HEK293 (cell line): ENCODE results near the gene SYNCRIP.

Experiments
- CTCF ChIA-PET: fragments of 350-600 bp; formaldehyde crosslinking; extraction: SDS; loops from one replicate; lab custom pipeline; 2021; ENCODE audit warnings: antibody characterized with exemption; lab: Yijun Ruan, JAX
- POLR2A ChIA-PET: fragments of 300-600 bp; formaldehyde crosslinking; extraction: SDS; loops from one replicate; lab custom pipeline; 2020; ENCODE audit warnings: antibody characterized with exemption, inconsistent platforms; lab: Yijun Ruan, JAX
- H3K27ac ChIP-seq: fragments of 200-500 bp; sonication (Bioruptor generic); 2 replicates; pipeline ENCODE4 v1.5.1; 2014; ENCODE audit warnings: low read depth, low read length, control low read depth, inconsistent platforms; ENCODE audit errors: extremely low read depth
- H3K36me3 ChIP-seq, 2 experiments: fragments of 200-500 bp in 1 of 2; sonication (Bioruptor generic) in 1 of 2; 1 replicate in 1 of 2; 2 replicates in 1 of 2; pipeline ENCODE4 v1.5.1; 2014 to 2017; ENCODE audit warnings: inconsistent platforms in 2 of 2, low read length in 2 of 2; ENCODE audit not compliant: control insufficient read depth in 2 of 2, insufficient read depth in 1 of 2
- H3K4me1 ChIP-seq: fragments of 200-500 bp; sonication (Bioruptor generic); 2 replicates; pipeline ENCODE4 v1.5.1; 2014; ENCODE audit warnings: mild to moderate bottlenecking, low read length, inconsistent platforms; ENCODE audit not compliant: control insufficient read depth, insufficient read depth
- H3K4me3 ChIP-seq: 2 replicates; pipeline ENCODE4 v1.5.1; 2011; ENCODE audit warnings: low read depth, mild to moderate bottlenecking, control low read depth, low read length, moderate library complexity
- H3K9me3 ChIP-seq: fragments of 200-500 bp; sonication (Bioruptor generic); 2 replicates; pipeline ENCODE4 v1.5.1; 2014; ENCODE audit warnings: low read depth, low read length, inconsistent platforms; ENCODE audit not compliant: control insufficient read depth, insufficient read depth
- GFI1B ChIP-seq: fragments of 450-650 bp; formaldehyde crosslinking; IDR thresholded peaks from 2 replicates; pipeline ENCODE4 v1.5.1; 2016; ENCODE audit warnings: missing biosample characterization, missing genetic modification characterization
- GLI4 ChIP-seq: fragments of 450-650 bp; formaldehyde crosslinking; IDR thresholded peaks from 2 replicates; pipeline ENCODE4 v1.5.1; 2016; ENCODE audit warnings: missing biosample characterization, missing genetic modification characterization
- IKZF3 ChIP-seq: fragments of 450-650 bp; IDR thresholded peaks from 2 replicates; pipeline ENCODE4 v1.5.0; 2018; ENCODE audit warnings: missing biosample characterization, mild to moderate bottlenecking, missing genetic modification characterization, moderate library complexity
- KLF1 ChIP-seq: fragments of 450-650 bp; formaldehyde crosslinking; IDR thresholded peaks from 2 replicates; pipeline ENCODE4 v1.5.1; 2016; ENCODE audit warnings: missing biosample characterization, missing genetic modification characterization
- KLF17 ChIP-seq: fragments of 450-650 bp; formaldehyde crosslinking; IDR thresholded peaks from 2 replicates; pipeline ENCODE4 v1.5.1; 2016; ENCODE audit warnings: missing biosample characterization, missing genetic modification characterization
- MYNN ChIP-seq: fragments of 450-650 bp; formaldehyde crosslinking; IDR thresholded peaks from 2 replicates; pipeline ENCODE4 v1.5.1; 2016; ENCODE audit warnings: missing biosample characterization, missing genetic modification characterization, borderline replicate concordance
- MZF1 ChIP-seq: fragments of 450-650 bp; formaldehyde crosslinking; IDR thresholded peaks from 2 replicates; pipeline ENCODE4 v1.5.1; 2017; ENCODE audit warnings: missing biosample characterization, missing genetic modification characterization, borderline replicate concordance
- PRDM1 ChIP-seq: fragments of 450-650 bp; formaldehyde crosslinking; IDR thresholded peaks from 2 replicates; pipeline ENCODE4; 2016; ENCODE audit warnings: missing biosample characterization, missing genetic modification characterization
- SETDB1 ChIP-seq: IDR thresholded peaks from one replicate; pipeline ENCODE4 v1.6.1; 2017; ENCODE audit warnings: mild to moderate bottlenecking, low read length, moderate library complexity, mixed read lengths; ENCODE audit not compliant: insufficient read length
- SP7 ChIP-seq: fragments of 450-650 bp; formaldehyde crosslinking; IDR thresholded peaks from 2 replicates; pipeline ENCODE4 v1.5.1; 2016; ENCODE audit warnings: missing biosample characterization, missing genetic modification characterization
- ZBTB10 ChIP-seq: fragments of 450-650 bp; formaldehyde crosslinking; IDR thresholded peaks from 2 replicates; pipeline ENCODE4 v1.5.1; 2016; ENCODE audit warnings: missing biosample characterization, missing genetic modification characterization
- ZBTB17 ChIP-seq: fragments of 450-650 bp; formaldehyde crosslinking; IDR thresholded peaks from 2 replicates; pipeline ENCODE4 v1.5.1; 2016; ENCODE audit warnings: missing biosample characterization, missing genetic modification characterization
- ZBTB21 ChIP-seq: fragments of 450-650 bp; formaldehyde crosslinking; IDR thresholded peaks from 2 replicates; pipeline ENCODE4 v1.5.1; 2017; ENCODE audit warnings: missing biosample characterization, missing genetic modification characterization
- ZNF157 ChIP-seq: fragments of 450-650 bp; formaldehyde crosslinking; IDR thresholded peaks from 2 replicates; pipeline ENCODE4 v1.5.1; 2016; ENCODE audit warnings: missing biosample characterization, missing genetic modification characterization
- ZNF184 ChIP-seq: fragments of 450-650 bp; IDR thresholded peaks from 2 replicates; pipeline ENCODE4 v1.5.1; 2018; ENCODE audit warnings: missing biosample characterization, mild to moderate bottlenecking, missing genetic modification characterization
- ZNF221 ChIP-seq: fragments of 450-650 bp; formaldehyde crosslinking; IDR thresholded peaks from 2 replicates; pipeline ENCODE4 v1.5.1; 2017; ENCODE audit warnings: missing biosample characterization, missing genetic modification characterization, borderline replicate concordance
- ZNF366 ChIP-seq: fragments of 450-650 bp; formaldehyde crosslinking; conservative IDR thresholded peaks from 2 replicates; pipeline ENCODE4 v1.5.1; 2016; ENCODE audit warnings: missing biosample characterization, missing genetic modification characterization
- ZNF423 ChIP-seq: fragments of 450-650 bp; formaldehyde crosslinking; IDR thresholded peaks from 2 replicates; pipeline ENCODE4 v1.5.1; 2016; ENCODE audit warnings: missing biosample characterization, missing genetic modification characterization
- ZNF600 ChIP-seq: fragments of 450-650 bp; formaldehyde crosslinking; IDR thresholded peaks from 2 replicates; pipeline ENCODE4 v1.5.1; 2016; ENCODE audit warnings: missing biosample characterization, missing genetic modification characterization
- ZNF623 ChIP-seq: fragments of 450-650 bp; formaldehyde crosslinking; IDR thresholded peaks from 2 replicates; pipeline ENCODE4 v1.5.1; 2016; ENCODE audit warnings: missing biosample characterization, missing genetic modification characterization
- ZNF624 ChIP-seq: fragments of 450-650 bp; formaldehyde crosslinking; IDR thresholded peaks from 2 replicates; pipeline ENCODE4 v1.5.1; 2017; ENCODE audit warnings: missing biosample characterization, missing genetic modification characterization
- ZNF629 ChIP-seq: fragments of 450-650 bp; formaldehyde crosslinking; IDR thresholded peaks from 2 replicates; pipeline ENCODE4 v1.5.1; 2017; ENCODE audit warnings: missing biosample characterization, missing genetic modification characterization
- ZNF660 ChIP-seq: fragments of 450-650 bp; IDR thresholded peaks from 2 replicates; pipeline ENCODE4 v1.5.1; 2018; ENCODE audit warnings: missing biosample characterization, mild to moderate bottlenecking, missing genetic modification characterization
- ZNF830 ChIP-seq: fragments of 450-650 bp; IDR thresholded peaks from 2 replicates; pipeline ENCODE4 v1.5.0; 2018; ENCODE audit warnings: missing biosample characterization, missing genetic modification characterization, low read depth, mild to moderate bottlenecking, moderate library complexity

SYNCRIP gene

GRCh38 chr6:85677234-85677956 lies 34.7 kb upstream of the SYNCRIP start (continued):
- no peak for TF ChIP-seq KLF17 (tag by site-specific recombination)
- TF ChIP-seq ZNF423 (tag by site-specific recombination): no peak
- TF ChIP-seq ZBTB10 (tag by site-specific recombination): no peak
- no peak for TF ChIP-seq ZNF184 (tag by site-specific recombination)
- TF ChIP-seq GLI4 (tag by site-specific recombination): no peak
- TF ChIP-seq, all 188 proteins: peak for 5

- peaks cover 0 to 35% of the 10 kb centered on the region in 2 experiments; a peak in 2 of 3 replicates for H3K36me3 ChIP-seq
- ChIA-PET POLR2A (interaction anchor here (0.8 to 5.8 kb wide), 8 partner anchors 13 to 81 kb away, joined by 3 to 510 read pairs (median 4); partner anchors contain the start of genes SNX14 and SYNCRIP), CTCF (interaction anchor here (0.6 to 2.9 kb wide), 5 partner anchors 12 to 321 kb away, joined by 3 to 13 read pairs (median 5); partner anchors contain the start of gene SYNCRIP)
- no peak overlapping the region for H3K27ac ChIP-seq
- peak overlapping the region; percentile 85 for H3K4me3 ChIP-seq
- no peak for TF ChIP-seq ZNF830 (tag by site-specific recombination)
- TF ChIP-seq PRDM1 (tag by site-specific recombination): peak; percentile 18; the same call in 1 of the 2 replicates
- H3K9me3 ChIP-seq: no peaks in the 10 kb centered on the region
- 0 out of 2 replicates have a peak, but pooled peaks cover 7% of the 10 kb centered on the region for H3K4me1 ChIP-seq
Measured at GRCh38 chr6:85676086-85676729, 33.5 kb upstream of the SYNCRIP start.

GRCh38 chr6:85675030-85675819 lies 32.5 kb upstream of the SYNCRIP start:
- Histone ChIP-seq H3K36me3 (peaks cover 0 to 35% of the 10 kb centered on the region in 2 experiments; a peak in 2 of 3 replicates), H3K27ac (no peak overlapping the region), H3K4me3 (no peak overlapping the region), H3K9me3 (no peaks in the 10 kb centered on the region), H3K4me1 (0 out of 2 replicates have a peak, but pooled peaks cover 7% of the 10 kb centered on the region)
- ChIA-PET CTCF (interaction anchor here (0.6 to 1.3 kb wide), 5 partner anchors 11 to 1384 kb away, joined by 4 to 6 read pairs (median 4); no protein-coding TSS in a partner anchor), POLR2A (interaction anchor here (0.5 to 5.8 kb wide), 14 partner anchors 8 to 1511 kb away, joined by 3 to 510 read pairs (median 3); partner anchors contain the start of gene SYNCRIP)
- TF ChIP-seq ZNF221 (tag by site-specific recombination) (no peak), ZNF366 (tag by site-specific recombination) (peak; percentile 47; the same call in 1 of the 2 replicates), ZBTB17 (tag by site-specific recombination) (0 out of 2 replicates have a peak, but pooled peaks have one; percentile 13), MYNN (no peak), ZNF623 (tag by site-specific recombination) (peak; percentile 14; the same call in 1 of the 2 replicates), SP7 (peak; percentile 29; the same call in 1 of the 2 replicates), MZF1 (tag by site-specific recombination) (no peak), ZBTB21 (tag by site-specific recombination) (no peak), PRDM1 (tag by site-specific recombination) (peak; percentile 56; the same call in 1 of the 2 replicates), SETDB1 (peak; percentile 37), GFI1B (tag by site-specific recombination) (peak; percentile 74), IKZF3 (tag by site-specific recombination) (0 out of 2 replicates have a peak, but pooled peaks have one; percentile 15), ZNF629 (tag by site-specific recombination) (peak; percentile 48; the same call in 1 of the 2 replicates), ZNF600 (tag by site-specific recombination) (peak; percentile 66), ZNF157 (tag by site-specific recombination) (no peak), ZNF660 (tag by site-specific recombination) (peak; percentile 52; the same call in 1 of the 2 replicates), KLF1 (tag by site-specific recombination) (peak; percentile 59), ZNF624 (tag by site-specific recombination) (no peak)
